CD4-positive, alpha-beta T cell treated with Interleukin-4 for 1 hour (primary cell): ENCODE results near the gene PXDN.
A peak's percentile ranks its signal among the peaks of the same experiment; 100 is the strongest.
"Not testable (repeated sequence)": the region's sequence is repeated elsewhere in the genome, so short reads cannot be mapped to it uniquely, and the experiment has no call there.

ENCODE experiments used
- DNase-seq, 2 donors: peaks; one replicate each; pipeline ENCODE4 v3.0.0-alpha.2; 2020 to 2022

Gene PXDN

DNA sequence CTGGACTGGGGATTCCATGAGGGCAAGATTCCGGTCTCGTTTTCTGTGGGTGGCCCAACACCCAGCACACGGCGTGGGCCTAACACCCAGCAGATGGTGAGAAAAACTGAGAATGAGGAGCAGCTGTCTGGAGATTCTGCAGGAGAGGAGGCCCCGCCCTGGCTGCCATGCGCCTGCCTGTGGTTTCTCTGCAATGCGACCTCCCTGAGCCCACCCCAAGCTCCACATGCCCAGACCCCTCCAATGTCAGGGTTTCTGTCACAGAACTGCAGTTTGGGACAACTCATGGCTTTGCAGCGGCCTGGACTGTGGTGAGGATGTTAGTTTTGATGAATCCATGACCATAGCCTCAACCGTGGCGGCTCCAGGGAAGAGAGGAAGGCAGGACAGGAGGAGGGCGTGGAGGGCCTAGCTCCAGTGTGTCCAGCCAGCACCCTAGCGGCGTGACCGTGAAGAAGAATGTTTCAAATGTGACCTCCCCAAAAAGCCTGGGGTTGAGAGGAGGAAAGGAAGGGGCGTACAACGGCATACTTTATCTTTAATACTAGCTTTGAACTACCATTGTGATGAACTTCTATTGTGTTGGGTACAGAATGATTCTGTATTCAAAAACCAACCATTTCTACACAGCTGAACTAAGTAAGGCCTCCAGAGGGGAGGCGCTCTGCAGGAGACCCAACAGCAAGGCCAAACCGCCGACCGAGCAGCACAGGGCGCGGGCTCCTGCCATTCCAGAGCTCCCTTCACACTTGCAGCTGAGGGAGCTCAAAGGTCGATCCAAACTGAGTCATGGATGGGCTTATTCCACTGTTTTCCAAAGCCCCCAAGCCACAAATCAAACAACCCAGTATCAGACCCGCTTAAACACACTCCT is 3.4 kb downstream of the PXDN start:
- no peak for DNase-seq

DNA sequence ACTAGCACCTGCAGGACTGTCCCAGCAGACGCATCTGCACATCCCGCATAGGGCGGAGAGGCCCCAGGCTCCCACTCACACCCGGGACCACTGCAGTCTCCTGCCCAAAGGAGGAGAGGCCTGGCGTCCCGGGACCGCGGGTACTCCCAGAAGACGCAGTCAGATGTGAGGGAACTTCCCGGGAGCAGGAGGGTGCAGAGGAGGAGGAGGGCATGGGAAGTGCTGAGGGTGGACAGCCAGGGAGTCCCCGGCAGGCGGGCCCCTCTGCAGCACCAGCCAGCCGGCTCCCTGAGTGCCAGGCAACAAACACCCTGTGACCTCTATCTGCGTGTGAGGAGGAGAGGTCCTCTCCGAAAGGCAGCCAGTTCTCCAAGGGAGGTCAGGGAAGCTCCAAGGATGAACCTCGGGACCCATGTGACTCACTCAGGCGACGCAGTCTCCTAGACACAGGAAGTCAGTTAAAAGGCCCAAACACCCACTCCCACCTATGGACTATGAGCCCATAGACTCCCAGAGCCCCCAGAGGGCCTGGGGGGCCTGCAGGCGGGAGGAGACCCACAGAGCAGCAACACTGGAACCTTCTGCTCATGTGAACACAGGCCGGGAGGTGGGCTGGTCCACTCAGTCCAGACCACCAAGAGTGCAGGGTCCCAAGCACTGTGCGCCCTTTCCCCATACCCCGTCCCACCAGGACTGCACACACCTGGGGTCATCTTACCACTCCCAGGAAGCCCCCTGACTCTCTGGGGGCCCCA is 4.2 kb downstream of the PXDN start:
- DNase-seq, result peak in 1 of 2 donors; percentile 9

DNA sequence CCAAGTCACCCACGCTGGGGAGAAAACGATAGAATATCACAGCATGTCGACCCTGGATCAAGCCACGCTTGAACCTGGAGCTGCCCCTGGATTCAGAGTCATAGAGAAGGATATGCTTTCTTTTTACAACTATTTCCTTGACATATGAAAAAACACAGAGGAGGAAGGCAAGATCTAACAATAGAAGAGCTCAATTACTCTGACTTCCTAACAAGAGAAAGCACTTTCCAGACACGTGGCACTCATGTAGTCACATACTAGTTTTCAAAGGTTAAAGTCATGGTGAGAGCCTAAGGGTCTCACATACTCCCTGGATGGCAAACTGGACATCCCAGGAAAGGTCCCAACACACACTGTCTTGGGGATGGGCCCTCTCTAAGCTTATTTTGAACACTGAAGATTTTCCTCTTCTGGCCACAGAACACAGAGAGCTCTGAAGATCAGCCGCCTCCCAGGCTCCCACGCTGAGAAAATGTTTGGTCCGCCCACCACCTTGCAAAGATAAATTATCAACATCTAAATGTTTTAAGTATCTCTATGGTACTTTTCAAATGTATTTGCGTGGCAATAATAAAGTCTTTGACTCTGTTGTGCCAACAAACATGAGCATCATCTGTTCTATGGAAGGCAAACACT is 4.9 kb downstream of the PXDN start:
- peak in 1 of 2 donors; percentile 5 for DNase-seq

DNA sequence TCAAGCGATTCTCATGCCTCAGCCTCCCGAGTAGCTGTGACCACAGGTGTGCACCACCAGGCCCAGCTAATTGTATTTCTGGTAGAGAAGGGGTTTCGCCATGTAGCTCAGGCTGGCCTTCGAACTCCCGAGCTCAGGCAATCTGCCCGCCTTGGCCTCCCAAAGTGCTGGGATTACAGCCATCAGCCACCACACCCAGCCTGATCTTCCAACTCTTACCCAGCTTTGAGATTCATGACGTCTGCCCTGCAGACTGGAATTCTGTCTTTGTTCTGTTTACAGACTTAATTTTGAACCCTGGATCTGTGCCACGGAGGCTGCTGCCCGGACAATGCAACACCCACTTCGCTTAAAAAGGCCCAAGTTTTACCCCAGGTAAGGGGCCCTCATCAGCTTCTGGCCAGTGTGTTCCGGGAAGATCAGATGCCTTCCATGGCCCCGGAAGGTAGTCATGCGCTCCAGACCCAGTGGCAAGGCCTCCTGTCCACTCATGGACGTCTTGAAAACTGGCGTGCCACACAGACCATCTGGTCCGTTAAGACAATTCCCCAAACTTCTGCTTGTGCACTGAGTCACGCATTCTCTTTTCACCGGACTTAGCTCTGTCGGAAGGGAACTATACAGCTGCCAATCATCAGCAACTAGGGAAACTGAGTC is 5.5 kb downstream of the PXDN start:
- peak in 1 of 2 donors; percentile 6 for DNase-seq

DNA sequence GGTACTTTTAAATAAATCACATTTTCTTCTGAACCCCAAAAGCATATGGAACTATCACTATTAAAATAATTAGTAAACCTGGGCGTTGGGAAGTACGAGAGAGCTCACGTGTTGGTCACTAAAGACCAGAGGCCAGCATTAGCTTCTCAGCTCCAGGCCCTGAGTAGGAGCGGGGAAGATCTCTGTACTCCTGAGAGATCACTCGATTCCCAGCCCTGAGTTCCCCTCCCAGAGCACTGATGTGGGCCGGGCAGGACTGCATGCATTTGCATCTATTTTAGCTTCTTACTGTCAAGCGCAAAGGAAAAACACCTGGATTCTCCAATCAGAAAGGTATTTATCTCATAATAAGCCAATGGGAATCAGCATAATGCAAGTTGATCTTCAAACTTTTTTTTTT is 6.2 kb downstream of the PXDN start:
- DNase-seq, result peak in 1 of 2 donors; percentile 3

DNA sequence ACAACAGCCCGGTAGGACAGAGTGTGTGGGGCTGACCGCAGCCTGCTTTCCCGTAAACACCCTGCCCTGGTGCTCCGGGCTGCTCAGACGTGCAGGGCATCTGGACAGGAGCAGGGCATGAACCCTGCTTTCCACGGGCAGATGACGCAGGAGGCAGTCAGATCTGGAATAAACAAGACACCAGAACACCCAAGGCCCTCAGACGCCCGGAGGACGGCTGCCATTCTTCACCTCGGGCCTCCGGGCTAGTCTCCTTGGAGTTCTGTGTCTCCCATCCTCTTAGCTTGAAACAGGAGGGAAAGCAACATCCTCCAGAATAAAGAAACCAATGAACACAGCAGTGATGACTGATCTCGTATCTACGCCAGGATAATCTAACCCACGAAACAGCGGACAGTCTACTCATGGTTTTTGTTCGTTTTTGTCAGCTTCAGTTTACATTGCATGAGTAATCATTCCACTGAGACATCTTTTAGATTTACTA is 7.3 kb downstream of the PXDN start:
- no peak for DNase-seq

DNA sequence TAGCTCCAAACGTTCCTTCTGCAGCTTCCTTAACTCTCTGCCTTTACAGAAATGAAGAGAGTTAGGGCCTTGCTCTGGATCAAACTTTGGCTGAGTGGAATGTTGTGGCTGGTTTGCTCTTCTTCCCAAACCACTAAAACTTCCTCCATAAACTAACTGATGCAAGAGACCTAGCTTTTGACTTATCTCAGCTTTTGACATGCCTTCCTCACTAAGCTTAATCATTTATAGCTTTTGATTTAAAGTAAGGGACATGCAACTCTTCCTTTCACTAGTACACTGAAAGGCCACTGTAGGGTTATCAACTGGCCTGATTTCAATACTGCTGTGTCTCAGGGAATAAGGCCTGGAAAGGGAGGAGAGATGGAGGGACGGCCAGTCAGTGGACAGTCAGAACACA is 8.3 kb downstream of the PXDN start:
- no peak for DNase-seq

DNA sequence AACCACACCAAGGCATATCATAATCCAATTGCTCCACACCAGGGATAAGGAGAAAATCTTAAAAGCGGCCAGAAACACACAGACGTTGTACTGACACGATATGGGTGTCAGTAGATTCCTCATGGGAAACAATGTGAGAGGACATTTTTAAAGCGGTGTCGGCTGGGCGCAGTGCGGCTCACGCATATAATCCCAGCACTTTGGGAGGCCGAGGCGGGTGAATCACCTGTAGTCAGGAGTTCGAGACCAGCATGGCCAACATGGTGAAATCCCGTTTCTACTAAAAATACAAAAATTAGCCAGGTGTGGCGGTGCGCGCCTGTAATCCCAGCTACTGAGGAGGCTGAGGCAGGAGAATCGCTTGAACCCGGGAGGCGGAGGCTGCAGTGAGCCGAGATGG is 11.0 kb downstream of the PXDN start:
- DNase-seq, result not testable (repeated sequence)

DNA sequence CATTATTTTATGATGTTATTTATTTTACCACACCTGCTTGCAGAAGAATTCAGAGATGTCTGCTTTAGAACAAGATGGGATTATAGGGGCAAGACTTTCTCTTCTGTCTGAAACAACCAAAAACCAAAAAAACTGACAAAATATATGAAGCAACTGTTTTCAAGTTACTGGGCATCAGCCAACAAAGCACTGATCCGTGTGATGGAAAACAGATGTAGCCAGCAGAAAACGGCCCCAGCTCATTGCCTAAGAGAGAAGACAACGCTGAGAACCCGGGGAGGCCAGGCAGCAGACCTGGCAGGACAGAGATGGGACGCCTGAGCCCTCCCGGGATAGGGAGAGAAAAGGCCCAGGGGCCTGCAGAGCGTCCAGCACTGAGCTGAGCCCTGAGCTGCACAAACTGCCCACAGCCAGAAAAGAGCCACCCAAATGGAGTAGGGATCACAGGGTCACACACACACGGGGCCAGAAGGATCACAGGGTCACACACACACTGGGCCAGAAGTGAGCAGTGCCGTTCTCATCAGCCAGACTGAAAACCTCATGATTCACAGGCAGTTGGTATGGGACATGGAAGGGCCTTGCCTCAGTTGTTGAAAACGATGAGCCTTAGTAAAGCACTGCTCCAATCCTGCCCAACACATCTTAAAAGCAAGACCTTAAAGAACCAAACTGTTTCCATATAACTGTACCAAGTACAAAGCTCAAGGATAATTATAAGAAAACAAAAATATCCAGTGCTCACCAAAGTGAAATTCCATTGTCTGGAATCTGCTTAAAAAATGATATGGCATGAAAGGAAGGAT is 12.1 kb downstream of the PXDN start:
- DNase-seq, result no peak

DNA sequence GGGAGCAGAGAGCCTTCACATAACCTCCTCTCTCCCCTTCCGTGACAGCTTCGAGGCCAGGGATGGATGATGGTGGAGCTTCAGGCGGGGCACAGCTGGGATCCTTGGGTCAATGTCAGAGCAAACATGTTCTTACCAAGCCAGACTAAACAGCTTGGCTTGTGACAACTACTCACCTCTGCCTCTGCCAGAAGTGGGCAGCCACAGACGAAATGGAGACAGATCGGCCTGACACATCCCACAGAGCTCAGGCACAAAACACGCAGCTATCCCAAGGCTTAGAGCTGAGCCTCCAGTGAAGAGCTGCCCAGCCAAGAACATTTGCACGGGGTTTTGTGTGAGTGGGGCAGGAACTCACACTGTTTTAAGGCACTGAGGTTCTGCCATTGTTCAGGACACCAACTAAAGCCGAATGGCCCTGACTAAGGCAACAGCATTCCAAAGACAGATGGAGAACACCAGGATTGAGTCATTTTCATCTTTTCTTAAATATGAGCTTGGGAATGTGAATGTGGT is 12.8 kb downstream of the PXDN start:
- DNase-seq, result no peak

DNA sequence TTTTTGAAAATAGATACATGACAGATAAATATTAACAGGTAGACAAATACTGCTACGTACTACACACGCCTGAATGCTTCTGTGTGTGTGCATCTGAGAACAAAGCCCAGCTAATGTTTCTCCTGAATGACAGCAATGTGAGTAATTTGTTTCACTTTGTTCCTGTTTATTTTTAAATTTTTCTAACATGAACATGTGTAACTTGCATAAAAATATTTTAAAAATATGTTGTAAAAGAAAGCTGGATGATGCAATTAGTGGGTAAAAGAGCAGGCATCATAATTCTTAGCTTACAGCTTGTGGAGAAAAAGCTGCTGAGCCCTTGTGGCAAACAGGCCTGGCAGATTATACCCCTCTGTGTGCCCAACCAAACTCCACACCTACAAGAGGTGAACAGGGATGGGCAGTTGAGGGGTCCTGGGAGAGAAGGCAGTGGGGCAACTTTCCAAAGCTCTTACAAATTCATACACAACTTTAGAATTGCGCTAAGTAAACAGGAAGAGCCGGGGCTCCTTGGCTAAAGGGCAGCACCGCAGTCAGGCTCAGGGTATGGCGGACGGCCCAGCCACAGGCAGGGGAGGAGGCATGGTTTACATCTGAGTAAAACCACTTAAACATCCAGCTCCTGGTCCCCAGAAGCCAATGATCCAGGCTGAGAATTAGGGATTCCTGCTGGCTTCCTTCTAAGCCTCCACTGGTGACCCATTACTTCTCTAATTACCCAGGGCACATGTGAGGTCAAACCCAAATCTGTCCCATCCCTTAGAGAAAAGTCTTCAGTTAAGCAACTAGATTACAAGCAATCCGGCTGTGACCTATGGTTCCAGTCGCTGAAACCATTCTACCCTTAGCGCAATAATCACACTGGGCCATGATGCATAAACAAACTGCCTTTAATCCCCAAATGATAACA is 14.0 kb downstream of the PXDN start:
- DNase-seq, result no peak

DNA sequence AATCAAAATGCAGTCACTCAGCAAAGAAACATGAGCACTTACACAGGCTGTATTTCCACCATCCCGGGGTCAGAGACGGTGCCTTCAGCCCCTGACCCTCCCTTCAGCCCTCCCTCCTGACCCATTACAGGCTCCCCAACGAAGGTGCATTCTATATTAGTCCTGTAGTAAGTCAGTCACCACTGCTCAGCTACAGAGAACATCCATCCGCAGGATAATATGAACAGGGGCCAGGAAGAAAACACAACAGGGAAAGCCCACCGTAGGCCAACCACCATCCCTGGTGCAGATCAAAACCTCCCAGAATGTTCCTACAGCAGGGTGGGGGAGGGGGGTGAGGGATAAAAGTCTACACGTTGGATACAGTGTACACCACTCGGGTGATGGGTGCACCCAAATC is 15.1 kb downstream of the PXDN start:
- no peak for DNase-seq

DNA sequence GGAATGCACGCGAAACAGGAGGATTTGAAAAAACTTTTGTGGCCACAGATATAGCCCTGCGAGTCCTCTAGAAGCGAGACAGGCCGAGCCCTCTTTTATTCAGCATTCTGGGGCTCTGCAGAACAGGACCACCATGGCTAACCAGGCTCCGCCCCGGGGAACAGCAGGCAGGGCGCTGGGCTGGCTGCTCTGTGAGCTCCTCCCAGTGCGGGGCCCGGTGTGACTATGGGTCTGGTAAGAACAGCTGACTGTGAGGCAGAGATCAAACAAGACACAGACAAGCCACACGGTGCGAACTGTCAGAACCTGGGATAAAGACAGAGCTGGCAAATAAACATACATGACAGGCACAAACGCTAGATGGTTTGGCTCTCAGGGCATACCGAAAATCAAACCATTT is 15.5 kb downstream of the PXDN start:
- DNase-seq, result no peak

DNA sequence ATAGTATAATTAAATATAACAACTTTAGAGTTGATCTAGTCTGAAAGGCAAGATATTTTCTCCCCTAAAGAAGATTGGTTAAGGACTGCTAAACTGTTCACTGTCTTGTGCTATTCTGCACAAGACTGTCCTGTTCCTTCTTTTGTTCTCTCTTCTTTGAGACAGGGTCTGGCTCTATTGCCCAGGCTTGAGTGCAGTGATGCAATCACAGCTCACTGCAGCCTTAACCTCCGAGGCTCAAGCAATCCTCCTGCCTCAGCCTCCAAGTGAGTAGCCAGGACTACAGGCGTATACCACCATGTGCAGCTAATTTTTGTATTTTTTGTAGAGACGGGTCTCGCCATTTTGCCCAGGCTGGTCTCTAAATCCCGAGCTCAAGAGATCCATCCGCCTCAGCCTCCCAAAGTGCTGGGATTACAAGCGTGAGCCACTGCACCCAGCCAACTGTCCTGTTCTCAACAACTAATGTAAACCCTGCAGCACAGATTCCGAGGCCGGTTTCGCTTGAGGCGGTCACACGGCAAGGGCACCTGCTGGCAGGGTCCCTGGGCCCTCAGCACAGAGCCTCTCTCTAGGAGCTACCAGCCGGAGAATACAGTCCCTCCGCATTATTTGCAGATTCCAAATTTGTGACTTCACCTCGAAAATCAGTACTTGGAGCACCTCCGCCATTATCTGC is 16.4 kb downstream of the PXDN start:
- no peak for DNase-seq

DNA sequence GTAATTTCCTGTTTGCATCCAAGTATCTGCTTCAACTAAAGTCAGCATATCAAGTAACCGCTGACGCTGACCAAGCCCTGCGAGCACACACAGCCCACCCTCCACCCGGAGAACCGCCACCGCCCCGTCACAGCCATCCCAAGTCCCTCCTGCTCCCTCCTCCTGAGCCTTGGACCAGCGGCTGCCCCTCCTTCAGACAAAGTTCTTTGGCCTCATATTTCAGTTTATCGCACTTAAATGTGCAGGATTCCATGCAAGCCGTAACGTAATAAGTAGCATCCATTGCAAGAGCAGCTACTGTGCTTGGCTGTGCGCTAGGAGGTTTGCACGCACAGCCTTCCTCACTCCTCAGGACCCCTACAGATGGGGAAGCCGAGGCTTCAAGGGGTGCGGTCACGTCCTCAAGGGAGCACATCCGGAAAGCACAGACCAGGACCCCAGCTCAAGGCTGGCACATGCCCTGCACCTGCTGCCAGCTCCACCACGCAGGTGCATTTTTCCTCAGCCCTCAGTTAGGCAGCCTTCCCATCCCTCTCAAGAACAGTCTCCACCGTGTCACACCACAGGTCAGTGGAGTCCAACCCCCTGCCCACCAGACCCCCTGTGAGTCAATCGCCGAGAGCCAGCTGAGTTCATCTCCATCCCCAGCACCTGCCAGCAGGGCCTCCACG is 17.1 kb downstream of the PXDN start:
- DNase-seq, result no peak

DNA sequence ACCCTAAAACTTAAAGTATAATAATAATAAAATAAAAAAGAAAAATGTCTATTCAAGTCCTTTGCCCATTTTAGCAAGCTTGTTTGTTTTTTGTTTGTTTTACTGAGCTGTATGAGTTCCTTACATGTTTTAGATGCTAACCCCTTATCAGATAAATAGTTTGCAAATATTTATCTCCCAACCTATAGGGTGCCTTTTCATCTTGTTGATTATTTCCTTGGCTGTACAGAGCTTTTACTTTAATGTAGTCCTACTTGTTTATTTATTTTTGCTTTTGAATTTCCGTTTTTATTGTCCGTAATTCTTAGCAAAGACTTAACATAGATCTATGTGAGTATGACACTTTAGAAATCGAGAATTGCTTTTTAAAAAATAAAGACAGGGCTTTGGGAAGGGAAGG is 17.8 kb downstream of the PXDN start:
- DNase-seq, result no peak

DNA sequence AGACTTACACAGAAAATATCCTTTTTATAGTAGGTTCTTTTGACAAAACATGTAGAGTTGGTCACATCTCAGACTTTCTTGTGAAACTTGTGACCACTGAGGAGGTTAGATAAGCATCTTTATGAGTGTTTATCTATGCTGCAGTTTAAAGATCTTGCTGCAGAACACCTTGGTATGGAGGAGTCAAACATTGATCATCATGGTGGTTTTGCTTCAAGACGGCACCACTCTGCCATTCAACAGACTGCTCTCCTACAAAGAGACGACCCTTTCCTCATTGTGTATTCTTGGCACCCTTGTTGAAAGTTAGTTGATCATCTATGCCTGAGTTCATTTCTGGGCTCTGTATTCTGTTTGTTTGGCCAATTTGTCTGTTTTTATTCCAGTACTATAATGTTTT is 20.0 kb downstream of the PXDN start:
- not testable (repeated sequence) for DNase-seq

DNA sequence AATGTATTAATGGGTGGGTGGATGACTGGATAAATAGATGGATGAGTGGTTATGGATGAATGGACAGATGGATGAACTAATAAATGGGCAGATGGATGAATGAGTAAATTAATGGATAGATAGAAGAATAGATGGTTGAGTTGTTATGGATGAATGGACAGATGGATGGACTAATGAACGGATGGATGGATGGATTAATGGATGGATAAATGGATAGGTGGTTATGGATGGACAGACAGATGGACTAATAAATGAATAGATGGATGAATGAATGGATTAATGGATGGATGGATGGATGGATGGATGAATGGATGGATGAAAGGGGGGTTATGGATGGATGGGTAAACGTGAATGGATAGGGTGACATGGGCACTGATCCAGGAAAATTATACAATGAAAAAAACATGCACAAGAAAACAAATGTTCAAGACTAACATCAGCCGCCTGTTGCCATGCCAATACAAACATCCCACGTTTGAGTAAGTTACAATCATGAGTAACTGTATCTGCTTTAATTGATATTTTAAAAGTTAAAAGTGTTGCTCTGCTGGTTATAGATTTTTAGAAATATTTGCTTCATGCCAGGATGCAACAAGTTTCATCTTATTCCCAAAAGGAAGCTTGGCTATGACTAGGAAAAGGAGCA is 20.8 kb downstream of the PXDN start:
- DNase-seq, result no peak

DNA sequence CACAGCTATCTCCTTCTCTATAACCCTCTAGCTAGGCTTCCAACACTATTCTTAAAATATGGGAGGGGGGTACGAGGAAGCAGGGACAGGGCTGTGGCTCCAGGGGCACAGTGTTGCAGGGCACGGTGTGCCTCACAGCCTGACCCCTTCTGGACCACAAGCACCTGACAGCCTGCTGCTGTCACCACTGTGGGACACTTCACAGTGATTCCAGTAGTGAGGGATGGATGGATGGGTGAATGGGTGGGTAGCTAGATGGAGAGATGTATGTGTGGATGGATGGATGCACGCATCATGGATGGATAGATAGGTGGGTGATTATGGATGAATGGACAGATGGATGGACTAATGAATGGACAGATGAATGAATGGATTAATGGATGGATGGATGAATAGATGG is 21.6 kb downstream of the PXDN start:
- DNase-seq, result no peak
